ENCODE results near the gene ZNF469.

Gene ZNF469

DNA sequence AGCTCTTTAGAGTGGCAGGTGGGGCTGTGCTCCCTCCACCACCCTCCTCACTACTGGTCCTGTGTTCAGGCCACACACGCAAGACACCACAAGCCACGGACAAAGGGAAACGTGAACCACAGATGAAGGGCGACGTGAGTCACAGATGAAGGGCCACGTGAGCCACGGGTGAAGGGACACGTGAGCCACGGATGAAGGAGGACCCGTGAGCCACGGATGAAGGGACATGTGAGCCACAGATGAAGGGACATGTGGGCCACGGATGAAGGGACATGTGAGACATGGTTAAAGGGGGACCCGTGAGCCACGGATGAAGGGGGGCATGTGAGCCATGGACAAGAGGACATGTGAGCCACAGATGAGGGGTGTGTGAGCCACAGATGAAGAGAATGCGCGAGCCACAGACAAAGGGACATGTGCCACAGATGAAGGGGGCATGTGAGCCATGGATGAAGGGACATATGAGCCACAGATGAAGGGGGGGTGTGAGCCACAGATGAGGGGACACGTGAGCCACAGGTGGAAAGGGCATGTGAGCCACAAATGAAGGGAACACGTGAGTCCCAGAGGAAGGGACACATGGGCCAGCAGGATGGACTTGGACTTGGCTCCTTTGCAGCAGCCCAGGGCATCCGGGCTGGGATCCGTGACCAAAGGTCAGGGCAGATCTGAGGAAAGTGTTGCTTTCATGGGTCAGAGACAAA, 15.6 kb downstream of the ZNF469 start:
- TF ChIP-seq, protein P1, sequence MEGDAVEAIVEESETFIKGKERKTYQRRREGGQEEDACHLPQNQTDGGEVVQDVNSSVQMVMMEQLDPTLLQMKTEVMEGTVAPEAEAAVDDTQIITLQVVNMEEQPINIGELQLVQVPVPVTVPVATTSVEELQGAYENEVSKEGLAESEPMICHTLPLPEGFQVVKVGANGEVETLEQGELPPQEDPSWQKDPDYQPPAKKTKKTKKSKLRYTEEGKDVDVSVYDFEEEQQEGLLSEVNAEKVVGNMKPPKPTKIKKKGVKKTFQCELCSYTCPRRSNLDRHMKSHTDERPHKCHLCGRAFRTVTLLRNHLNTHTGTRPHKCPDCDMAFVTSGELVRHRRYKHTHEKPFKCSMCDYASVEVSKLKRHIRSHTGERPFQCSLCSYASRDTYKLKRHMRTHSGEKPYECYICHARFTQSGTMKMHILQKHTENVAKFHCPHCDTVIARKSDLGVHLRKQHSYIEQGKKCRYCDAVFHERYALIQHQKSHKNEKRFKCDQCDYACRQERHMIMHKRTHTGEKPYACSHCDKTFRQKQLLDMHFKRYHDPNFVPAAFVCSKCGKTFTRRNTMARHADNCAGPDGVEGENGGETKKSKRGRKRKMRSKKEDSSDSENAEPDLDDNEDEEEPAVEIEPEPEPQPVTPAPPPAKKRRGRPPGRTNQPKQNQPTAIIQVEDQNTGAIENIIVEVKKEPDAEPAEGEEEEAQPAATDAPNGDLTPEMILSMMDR (conservative IDR thresholded peaks at IDR 0.05; ENCODE audit: control insufficient read depth, insufficient read depth, low read depth, low read length): no peak
- peak; percentile 11 for DNase-seq (ENCODE audit: low read depth)
- H3K4me3 ChIP-seq (ENCODE audit: control insufficient read depth, low read depth, low read length): no peak overlapping the region

DNA sequence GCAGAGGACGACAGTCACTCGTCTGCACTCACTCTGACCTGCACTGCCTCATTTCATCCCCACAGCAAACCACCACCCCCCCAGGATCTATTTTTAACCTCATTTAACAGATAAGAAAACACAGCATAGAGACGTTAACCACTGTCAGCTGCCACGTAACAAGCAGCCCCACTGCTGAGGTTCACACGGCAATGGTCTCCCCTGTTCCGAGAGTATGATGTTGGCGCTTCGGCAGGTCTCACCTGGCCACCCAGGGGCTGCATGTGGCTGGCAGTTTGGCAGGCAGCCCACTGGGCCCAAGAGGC, 16.1 kb downstream of the ZNF469 start:
- no peak for DNase-seq (ENCODE audit: low read depth)
- TF ChIP-seq, protein P1 (conservative IDR thresholded peaks at IDR 0.05; ENCODE audit: control insufficient read depth, insufficient read depth, low read depth, low read length): no peak
- no peak overlapping the region for H3K4me3 ChIP-seq (ENCODE audit: control insufficient read depth, low read depth, low read length)

DNA sequence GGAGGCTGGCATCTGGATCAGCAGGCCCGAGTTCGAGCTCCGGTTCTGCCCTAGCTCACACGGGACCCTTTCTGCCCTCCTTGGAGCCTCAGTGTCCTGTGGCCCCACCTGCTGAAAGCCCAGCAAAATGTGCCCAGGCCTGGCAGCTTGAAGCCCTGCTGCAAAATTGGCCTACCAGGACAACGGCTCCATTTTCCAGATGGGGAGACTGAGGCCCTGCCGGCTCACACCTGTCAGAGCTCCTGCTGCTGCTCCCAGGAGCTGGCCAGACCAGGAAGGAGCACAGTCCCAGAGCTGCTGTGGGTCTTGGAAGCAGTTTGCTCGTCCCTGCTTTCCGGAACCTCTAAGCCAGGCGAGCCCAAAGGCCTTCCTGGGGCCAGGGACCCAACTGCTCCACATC, 17.4 kb downstream of the ZNF469 start:
- no peak overlapping the region for H3K4me3 ChIP-seq (ENCODE audit: control insufficient read depth, low read depth, low read length)
- no peak for DNase-seq (ENCODE audit: low read depth)
- TF ChIP-seq, protein P1 (conservative IDR thresholded peaks at IDR 0.05; ENCODE audit: control insufficient read depth, insufficient read depth, low read depth, low read length): no peak

DNA sequence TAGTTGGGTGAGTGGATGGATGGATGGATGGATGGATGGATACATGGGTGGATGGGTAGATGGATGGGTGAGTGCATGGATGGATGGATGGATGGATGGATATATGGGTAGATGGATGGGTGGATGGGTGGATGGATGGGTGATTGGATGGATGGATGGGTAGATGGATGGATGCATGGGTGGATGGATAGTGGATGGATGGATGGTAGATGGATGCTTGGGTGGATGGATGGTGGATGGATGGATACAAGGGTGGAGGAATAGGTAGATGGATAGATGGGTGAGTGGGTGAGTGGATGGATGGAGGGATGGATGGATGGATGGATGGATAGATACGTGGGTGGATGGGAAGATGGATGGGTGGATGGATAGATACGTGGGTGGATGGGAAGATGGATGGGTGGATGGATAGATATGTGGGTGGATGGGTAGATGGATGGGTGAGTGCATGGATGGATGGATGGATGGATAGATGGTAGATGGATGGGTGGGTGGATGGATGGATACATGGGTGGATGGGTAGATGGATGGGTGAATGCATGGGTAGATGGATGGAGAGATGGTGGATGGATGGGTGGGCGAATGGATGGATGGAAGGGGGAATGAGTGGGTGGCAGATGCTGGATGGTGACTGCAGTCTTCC, 19.0 kb downstream of the ZNF469 start:
- TF ChIP-seq, protein P1 (conservative IDR thresholded peaks at IDR 0.05; ENCODE audit: control insufficient read depth, insufficient read depth, low read depth, low read length): no peak
- no peak for DNase-seq (ENCODE audit: low read depth)
- H3K4me3 ChIP-seq (ENCODE audit: control insufficient read depth, low read depth, low read length): no peak overlapping the region

DNA sequence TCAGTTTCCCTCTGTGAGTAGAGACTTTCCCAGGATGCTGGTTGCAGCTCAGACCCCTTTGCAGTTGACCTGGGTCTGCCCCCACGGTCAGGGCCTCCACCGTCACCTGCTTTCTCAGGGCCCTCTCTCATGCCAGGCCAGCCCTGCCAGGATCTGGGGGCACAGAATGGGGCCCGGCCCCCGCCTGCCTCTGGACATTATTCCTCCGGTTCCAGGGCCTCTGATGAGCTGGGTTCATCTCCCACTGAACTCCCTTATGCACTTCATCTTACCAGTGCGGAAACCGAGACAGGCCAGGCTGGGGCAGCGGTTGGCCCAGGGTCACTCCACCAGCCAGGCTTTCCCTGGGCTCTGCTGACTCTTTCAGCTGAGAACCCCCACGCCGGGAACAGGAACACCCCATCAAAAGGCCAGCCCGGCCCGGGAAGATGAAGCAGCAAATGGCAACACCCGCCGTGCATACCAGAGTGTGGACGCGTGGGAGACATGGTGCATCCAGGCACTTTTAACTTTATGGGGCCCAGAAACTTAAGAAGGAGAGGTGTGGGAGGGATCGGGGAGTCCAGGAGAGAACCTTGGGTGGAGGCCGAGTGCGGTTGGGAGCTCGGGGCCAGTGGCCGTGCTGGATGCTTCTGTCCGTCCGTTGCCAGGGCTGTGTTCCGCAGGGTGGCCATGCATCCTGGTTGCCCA, 19.9 kb downstream of the ZNF469 start:
- TF ChIP-seq, protein P1 (conservative IDR thresholded peaks at IDR 0.05; ENCODE audit: control insufficient read depth, insufficient read depth, low read depth, low read length): no peak
- DNase-seq (ENCODE audit: low read depth): no peak
- H3K4me3 ChIP-seq (ENCODE audit: control insufficient read depth, low read depth, low read length): no peak overlapping the region

DNA sequence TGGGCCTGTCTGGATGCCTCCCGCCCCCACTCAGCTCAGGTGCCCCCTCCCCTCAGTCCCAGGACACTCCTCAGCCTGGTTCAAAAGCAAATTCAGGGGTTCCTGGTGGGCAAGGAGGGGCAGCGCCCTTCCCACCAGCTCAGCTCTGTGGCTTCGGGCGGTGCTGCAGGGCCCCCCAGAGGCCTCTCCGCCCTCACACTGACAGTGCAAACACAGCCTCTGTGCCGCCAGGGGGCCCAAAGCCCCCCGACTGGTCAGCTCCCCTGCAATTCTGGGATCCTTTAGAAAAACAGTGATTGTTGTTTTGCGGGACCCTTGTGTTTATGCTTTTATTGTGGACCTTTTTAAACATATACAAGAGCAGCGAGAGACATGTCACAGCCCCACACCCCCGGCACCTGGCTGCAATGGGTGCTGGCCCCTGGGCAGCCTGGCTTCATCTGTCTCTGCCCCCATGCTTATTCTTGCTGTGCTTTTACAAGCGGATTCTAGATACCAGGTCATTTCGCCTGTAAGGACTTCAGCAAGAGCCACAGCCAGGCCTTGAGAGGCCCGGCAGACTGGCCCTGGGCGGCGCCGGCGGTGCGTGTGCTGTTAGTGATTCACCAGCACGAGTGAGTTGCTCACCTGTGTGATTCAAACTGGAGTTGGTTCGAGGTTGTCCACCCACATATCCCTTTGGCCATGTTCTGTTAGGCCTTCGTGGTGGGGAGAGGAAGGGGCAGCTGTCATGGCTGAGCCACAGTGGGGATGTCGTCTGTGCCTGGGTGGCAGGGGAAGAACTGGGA, 21.2 kb downstream of the ZNF469 start:
- DNase-seq (ENCODE audit: low read depth): no peak
- H3K4me3 ChIP-seq (ENCODE audit: control insufficient read depth, low read depth, low read length): no peak overlapping the region
- TF ChIP-seq, protein P1 (conservative IDR thresholded peaks at IDR 0.05; ENCODE audit: control insufficient read depth, insufficient read depth, low read depth, low read length): no peak

Measured in fibroblast of mammary gland (primary cell).